HTR-8/SVneo (cell line): ENCODE measurements around the gene TRAPPC12.

ENCODE experiments used
- DNase-seq: peaks from one replicate; pipeline ENCODE4 v3.0.0; 2011; ENCODE audit warnings: low spot score, mixed read lengths; ENCODE audit not compliant: insufficient read length
- FAIRE-seq: peaks from 2 replicates; lab custom pipeline; 2011; peaks lifted over from hg19 to GRCh38; lab: Jason Lieb, UNC

The TRAPPC12 gene

GRCh38 chr2:3480352-3481010 is 101.0 kb downstream of the TRAPPC12 start:
- DNase-seq, result no peak
- no peak for FAIRE-seq

- FAIRE-seq, result no peak
- no peak for DNase-seq
Observed at GRCh38 chr2:3481011-3481400, 101.5 kb downstream of the TRAPPC12 start.

- DNase-seq (no peak), FAIRE-seq (no peak)
Observed at GRCh38 chr2:3481736-3482362, 102.4 kb downstream of the TRAPPC12 start.

- FAIRE-seq, result no peak
- DNase-seq, result no peak
Observed at GRCh38 chr2:3482363-3482821, 102.9 kb downstream of the TRAPPC12 start.

- FAIRE-seq (no peak), DNase-seq (no peak)
Observed at GRCh38 chr2:3483227-3483985, 103.9 kb downstream of the TRAPPC12 start.

GRCh38 chr2:3483986-3484960 is 104.8 kb downstream of the TRAPPC12 start:
- DNase-seq (no peak), FAIRE-seq (peak; percentile 23)

- DNase-seq (no peak), FAIRE-seq (no peak)
Observed at GRCh38 chr2:3485166-3485565, 105.7 kb downstream of the TRAPPC12 start.

- FAIRE-seq, result no peak
- DNase-seq, result no peak
Observed at GRCh38 chr2:3486047-3487027, 106.8 kb downstream of the TRAPPC12 start.

- no peak for FAIRE-seq
- no peak for DNase-seq
Observed at GRCh38 chr2:3487028-3487425, 107.5 kb downstream of the TRAPPC12 start.

GRCh38 chr2:3487432-3487831 is 107.9 kb downstream of the TRAPPC12 start:
- DNase-seq (no peak), FAIRE-seq (no peak)

- DNase-seq, result no peak
- FAIRE-seq, result no peak
Observed at GRCh38 chr2:3488061-3488531, 108.6 kb downstream of the TRAPPC12 start.

GRCh38 chr2:3488855-3489763 is 109.6 kb downstream of the TRAPPC12 start:
- no peak for DNase-seq
- no peak for FAIRE-seq

GRCh38 chr2:3489764-3490115 is 110.2 kb downstream of the TRAPPC12 start:
- no peak for FAIRE-seq
- DNase-seq, result no peak

GRCh38 chr2:3490191-3491170 is 111.0 kb downstream of the TRAPPC12 start:
- no peak for DNase-seq
- no peak for FAIRE-seq

- DNase-seq, result no peak
- no peak for FAIRE-seq
Observed at GRCh38 chr2:3491306-3491705, 111.8 kb downstream of the TRAPPC12 start.

GRCh38 chr2:3491716-3492474 is 112.4 kb downstream of the TRAPPC12 start:
- FAIRE-seq (no peak), DNase-seq (no peak)
